Skin of body (tissue), 2 donors: Measurements from ENCODE around the gene WDR75. TPM values are rescaled to one million over a fixed set of nuclear protein-coding genes. Genes with fewer than 3 reads are reported as not detected.
"Not testable (repeated sequence)": the region's sequence is repeated elsewhere in the genome, so short reads cannot be mapped to it uniquely, and the experiment has no call there.

Experiments
- DNase-seq: peaks from one replicate; lab custom pipeline; 2025; lab: John Stamatoyannopoulos, UW
- total RNA-seq: library from RNA; depleted of rRNA; stranded (reverse); fragments of >200 nt; gene quantifications from one replicate; pipeline ENCODE4 v1.2.3, GENCODE V29; 2014

WDR75 gene
- total RNA-seq: 67.0 TPM

DNA sequence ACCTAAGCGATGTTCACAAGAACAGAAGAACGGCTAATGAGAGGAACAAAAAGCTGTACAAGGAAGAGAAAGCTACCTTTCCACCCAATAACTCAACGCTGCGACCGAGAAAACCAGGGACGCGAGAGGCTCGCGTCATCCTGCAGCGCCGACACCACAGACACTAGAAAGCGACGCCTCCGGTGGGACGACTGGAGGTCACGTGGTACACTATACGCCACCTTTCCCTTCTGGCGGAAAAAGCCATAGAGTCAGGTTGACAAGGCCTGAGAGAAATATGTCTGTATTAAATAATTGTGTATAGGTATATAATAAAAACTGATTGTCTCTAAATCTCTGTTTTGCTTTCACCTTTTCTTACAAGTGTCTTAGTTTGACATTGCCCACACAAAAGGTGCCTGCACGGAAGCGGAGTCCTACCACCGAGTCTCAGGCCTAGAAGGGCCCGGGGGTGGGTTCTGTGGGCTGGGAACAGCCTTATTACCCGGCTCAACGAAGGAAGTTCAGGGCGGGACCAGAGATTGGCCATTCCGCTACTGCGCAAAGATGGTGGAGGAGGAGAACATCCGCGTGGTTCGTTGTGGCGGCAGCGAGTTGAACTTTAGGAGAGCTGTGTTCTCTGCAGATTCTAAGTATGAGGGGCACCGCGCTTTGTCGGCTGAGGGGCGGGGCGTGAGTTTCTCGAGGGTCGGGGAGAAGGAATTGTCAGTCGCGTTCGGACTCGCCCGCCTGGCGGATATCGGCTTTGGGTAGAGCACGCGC lies at the start of gene WDR75:
Gene WDR75, plus strand, starts transcription at position 528 of the 762 bp plus-strand sequence. Its CDS starts 19 bp downstream, at position 547.
- peak; percentile 99 for DNase-seq

- DNase-seq: peak; percentile 58
These were observed 47.7 kb upstream of the WDR75 start for GRCh38 chr2:189393440-189394111.

GRCh38 chr2:189394525-189394924 lies 46.7 kb upstream of the WDR75 start:
- no peak for DNase-seq

GRCh38 chr2:189402932-189403331 lies 38.3 kb upstream of the WDR75 start:
- DNase-seq: no peak

DNA sequence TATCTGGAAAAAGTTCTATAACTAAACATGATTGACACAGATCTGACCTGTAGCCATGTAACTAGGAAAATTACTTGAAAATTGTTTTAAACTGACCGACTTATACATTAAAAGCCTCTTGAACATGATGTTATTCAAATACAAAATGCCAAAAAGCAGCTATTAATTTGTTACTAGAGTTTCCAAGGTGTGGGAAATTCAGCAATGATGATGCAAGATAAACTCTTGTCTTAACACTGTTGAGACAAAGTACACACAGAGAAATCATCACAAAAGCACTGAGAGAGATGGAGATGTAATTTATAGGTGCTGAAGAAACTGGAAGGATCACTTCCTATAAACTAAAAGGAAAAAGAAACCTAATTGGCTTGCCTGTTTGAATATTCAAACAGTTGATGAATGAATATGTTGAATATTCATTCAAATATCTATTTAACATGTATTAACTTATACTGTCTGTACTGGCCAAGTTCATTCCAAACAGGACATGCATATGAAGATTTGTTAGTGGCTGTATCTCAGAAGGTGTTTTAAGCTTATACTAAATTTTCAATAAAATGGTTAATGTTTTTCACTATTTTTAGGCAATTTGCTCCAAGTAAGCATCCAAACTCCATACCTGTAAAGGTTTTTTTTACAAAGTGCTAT lies 34.6 kb upstream of the WDR75 start:
- peak; percentile 28 for DNase-seq

DNA sequence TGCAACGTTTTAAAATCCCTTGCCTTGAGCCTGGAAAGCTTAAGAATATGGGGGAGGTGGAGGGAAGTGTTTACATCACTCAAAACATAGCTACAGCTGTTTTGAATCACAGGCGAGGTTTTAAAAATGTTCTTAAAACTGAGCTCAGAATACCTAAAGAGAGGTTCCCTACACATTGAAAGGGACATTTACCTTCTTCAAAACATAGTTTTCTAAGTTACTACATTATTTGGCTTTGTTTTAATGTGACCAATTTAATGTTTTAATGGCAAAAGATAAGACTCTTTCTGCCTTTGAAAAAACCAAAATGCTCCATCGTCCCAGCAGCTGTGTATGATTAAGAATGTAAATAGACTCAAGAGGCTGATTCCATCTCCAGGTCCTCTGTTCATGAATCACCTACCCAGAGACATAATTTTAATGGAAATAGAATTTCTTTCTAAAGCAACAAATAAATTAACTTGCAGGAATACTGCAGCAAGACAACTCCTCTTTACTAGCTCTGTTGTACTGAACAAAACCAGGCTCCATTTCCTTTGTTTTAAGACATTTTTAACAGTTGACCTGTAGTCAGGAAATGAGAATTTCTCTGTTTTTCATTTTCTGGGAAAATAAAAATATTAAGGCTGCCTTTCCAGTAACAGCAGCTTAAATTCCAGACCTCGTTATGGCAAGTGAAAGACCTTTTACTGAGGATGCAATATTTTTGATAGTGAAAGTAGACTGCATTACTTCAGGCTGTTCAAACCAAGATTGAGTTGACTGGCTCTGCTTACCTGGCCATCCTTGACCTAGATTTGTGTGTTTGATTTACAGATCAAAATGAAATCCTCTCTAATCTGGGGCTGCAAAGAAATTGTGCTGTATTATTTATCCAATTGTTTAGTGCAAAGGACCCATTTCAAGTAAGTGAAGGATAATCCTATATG lies 33.7 kb upstream of the WDR75 start:
- peak; percentile 91 for DNase-seq

DNA sequence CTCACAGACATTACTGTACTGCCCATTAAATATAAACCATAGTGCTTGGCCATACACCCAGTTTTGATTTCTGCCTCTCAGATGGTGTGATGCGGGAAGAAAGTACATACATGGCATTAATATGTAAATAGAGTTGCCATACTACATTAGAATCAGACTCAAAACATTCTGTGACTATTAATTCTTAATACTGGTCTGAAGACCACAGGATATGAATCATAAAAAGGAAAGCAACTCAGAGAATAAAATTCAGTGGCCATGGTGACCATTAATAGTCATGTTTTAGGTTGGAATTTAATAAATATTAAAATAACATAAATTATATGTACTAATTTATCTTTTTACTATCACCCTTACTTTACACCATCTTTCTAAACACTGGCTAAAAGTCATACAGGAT lies 33.0 kb upstream of the WDR75 start:
- no peak for DNase-seq

GRCh38 chr2:189409131-189409530 lies 32.1 kb upstream of the WDR75 start:
- DNase-seq: no peak

- DNase-seq: no peak
These were observed 31.6 kb upstream of the WDR75 start for GRCh38 chr2:189409647-189410046.

DNA sequence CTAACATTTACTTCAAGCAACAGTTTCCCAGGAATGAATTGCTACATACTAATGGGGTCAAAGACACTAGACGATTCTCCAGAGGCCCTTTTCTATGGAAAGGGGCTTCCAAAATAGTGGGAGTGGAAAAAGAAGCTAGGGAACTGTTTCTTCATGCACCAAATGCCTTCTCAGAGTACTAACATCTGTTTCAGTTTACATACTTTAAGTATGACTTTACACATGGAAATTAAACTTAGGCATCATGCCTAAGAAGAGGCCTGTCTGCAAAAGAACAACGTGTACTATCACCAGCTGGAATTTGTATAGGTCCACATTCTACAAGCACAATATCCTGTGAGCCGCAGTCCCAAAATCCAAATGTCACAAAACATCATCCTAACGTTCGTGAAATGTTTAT lies 29.4 kb upstream of the WDR75 start:
- DNase-seq: peak; percentile 98

DNA sequence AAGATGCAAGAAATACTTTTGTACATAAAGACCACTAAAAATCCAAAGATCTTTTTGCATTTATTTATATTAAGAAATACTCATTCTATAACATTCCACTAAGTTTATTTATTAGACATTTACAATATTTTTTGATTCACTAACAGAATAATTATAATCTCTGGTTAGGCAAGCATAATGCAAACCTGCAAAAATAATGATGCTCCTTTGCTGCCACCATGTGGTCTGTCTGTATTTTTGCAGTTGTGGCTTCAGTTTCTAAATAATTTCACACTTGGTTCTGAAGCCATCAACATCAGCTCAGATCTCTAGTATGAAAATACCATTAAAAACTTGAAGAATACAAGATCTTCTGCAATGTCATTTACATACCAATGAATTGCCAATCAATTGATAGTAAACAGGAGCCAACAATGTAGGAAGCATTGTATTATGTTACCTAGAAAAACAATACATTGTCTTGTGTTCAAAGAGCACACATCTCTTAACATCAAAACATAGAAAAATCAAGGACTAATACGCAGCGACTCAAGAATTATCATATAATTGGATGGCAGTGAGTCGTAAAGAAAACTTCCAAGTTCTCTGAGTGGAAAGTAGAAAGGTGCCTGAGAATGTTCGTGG lies 28.8 kb upstream of the WDR75 start:
- DNase-seq: peak; percentile 85

DNA sequence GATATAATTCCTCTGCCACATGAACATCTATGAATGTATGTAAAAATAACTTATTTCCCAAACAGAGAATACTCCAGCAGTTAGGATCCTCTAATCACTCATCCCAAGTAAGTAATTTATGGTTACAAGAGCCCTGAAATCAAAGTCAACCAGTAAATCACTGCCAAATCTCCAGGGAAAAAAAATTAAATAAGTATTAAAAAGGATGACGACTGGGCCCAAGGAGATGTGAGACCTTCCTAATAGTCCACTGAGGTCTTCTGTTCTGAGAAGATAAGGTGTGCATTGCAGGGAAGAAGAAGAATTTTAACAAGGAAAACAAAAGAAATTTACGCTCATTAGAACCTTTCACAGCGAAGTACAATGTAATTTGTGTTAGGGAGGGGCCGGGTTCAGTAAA lies 28.0 kb upstream of the WDR75 start:
- DNase-seq: no peak

DNA sequence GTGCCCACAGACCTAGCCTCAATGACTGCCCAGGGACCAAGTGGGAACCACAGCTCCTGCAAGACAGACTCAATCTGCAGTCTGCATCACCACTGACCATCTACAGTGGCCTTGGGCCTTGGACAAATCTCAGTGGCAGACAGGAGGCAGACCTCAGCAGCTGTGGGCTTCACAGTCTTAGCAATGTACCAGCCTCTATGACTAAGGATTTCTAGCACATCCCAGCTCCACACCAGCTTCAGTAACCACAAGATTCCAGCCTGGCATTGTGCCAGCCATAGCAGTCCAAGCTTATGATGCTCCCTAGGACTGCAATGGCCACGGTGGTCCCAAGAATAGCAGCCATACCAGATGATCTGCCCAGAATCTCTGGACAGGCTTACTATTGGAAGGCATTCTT lies 19.6 kb upstream of the WDR75 start:
- no peak for DNase-seq

GRCh38 chr2:189424961-189425360 lies 16.3 kb upstream of the WDR75 start:
- DNase-seq: no peak

- no peak for DNase-seq
These were observed 15.6 kb upstream of the WDR75 start for GRCh38 chr2:189425676-189426075.

DNA sequence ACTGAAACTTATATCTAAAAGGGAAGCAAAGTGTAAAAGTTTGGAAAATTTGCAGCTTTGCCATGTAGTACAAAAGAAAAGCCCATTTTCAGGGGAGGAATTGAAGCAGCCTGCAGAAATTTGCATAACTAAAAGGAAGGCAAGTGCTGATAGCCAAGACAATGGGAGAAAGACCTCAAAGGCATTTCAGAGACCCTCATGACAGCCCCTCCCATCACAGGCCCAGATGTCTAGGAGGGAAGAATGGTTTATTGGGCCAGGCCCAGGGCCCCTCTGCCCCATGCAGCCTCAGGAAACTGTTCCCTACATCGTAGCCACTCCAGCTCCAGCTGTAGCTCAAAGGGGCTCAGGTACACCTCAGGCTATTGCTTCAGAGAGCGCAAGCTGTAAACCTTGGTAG lies 14.4 kb upstream of the WDR75 start:
- no peak for DNase-seq

- no peak for DNase-seq
These were observed 13.4 kb upstream of the WDR75 start for GRCh38 chr2:189427872-189428271.

DNA sequence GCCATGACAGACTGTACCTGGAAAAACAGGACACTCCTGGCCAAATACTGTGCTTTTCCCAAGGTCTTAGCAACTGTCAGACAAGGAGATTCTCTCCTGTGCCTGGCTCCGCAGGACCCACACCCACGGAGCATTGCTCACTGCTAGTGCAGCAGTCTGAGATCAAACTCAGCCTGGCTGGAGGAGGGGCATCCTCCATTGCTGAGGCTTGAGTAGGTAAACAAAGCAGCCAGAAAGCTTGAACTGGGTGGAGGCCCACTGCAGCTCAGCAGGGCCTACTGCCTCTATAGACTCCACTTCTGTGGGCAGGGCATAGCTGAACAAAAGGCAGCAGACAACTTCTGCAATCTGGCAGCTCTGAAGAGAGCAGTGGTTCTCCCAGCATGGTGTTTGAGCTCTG lies 10.8 kb upstream of the WDR75 start:
- not testable (repeated sequence) for DNase-seq

DNA sequence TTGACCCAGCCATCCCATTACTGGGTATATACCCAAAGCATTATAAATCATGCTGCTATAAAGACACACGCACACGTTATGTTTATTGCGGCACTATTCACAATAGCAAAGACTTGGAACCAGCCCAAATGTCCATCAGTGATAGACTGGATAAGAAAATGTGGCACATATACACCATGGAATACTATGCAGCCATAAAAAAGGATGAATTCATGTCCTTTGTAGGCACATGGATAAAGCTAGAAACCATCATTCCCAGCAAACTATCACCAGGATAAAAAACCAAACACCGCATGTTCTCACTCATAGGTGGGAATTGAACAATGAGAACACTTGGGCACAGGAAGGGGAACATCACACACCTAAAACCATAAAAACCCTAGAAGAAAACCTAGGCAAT lies 5.5 kb upstream of the WDR75 start:
- not testable (repeated sequence) for DNase-seq

GRCh38 chr2:189437926-189438325 lies 3.3 kb upstream of the WDR75 start:
- DNase-seq: no peak

- DNase-seq: no peak
These were observed 1.9 kb upstream of the WDR75 start for GRCh38 chr2:189439342-189439741.
